Measurements from ENCODE around the gene PYGO2.

PYGO2 gene

DNA sequence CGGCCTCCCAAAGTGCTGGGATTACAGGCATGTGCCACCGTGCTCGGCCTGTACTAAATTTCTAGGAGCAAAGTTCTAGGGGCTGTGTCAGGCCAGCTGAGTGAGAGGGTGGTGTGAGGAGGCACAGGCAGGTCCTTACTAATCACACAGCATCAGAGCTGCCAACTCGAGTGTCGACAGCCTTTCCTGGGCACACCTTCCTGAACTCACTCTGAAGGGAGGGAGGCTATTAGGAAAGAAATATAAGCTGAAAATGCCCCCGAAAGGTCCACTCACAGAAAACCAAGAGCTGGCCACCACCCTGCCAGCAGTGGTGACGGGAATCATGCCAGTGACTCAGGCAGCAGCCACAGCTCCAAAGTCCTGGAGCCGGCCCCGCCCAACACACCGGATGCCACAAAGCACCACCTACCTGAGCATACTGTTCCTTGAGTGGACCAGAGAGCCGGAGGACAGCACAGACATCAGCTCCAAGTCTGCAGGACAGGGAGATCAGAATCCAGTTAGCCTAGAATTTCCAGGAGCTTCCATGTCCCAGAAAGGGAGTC is 29.6 kb downstream of the PYGO2 start:
- Histone ChIP-seq H3K4me1 (ENCODE audit: control insufficient read depth in 1 of 2, insufficient read depth in 1 of 2, low read depth in 1 of 2, low read length in 1 of 2) (peaks cover 7 to 10% of the 10 kb centered on the region in 2 experiments), H3K27me3 (no peaks in the 10 kb centered on the region), H3K36me3 (no peaks in the 10 kb centered on the region), H3K4me3 (ENCODE audit: low read depth in 1 of 2, low read length in 1 of 2) (no peak overlapping the region), H3K9me3 (no peaks in the 10 kb centered on the region), H3K27ac (no peak overlapping the region)
- TF ChIP-seq, protein P1, sequence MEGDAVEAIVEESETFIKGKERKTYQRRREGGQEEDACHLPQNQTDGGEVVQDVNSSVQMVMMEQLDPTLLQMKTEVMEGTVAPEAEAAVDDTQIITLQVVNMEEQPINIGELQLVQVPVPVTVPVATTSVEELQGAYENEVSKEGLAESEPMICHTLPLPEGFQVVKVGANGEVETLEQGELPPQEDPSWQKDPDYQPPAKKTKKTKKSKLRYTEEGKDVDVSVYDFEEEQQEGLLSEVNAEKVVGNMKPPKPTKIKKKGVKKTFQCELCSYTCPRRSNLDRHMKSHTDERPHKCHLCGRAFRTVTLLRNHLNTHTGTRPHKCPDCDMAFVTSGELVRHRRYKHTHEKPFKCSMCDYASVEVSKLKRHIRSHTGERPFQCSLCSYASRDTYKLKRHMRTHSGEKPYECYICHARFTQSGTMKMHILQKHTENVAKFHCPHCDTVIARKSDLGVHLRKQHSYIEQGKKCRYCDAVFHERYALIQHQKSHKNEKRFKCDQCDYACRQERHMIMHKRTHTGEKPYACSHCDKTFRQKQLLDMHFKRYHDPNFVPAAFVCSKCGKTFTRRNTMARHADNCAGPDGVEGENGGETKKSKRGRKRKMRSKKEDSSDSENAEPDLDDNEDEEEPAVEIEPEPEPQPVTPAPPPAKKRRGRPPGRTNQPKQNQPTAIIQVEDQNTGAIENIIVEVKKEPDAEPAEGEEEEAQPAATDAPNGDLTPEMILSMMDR (IDR thresholded peaks at IDR 0.05), result no peak

DNA sequence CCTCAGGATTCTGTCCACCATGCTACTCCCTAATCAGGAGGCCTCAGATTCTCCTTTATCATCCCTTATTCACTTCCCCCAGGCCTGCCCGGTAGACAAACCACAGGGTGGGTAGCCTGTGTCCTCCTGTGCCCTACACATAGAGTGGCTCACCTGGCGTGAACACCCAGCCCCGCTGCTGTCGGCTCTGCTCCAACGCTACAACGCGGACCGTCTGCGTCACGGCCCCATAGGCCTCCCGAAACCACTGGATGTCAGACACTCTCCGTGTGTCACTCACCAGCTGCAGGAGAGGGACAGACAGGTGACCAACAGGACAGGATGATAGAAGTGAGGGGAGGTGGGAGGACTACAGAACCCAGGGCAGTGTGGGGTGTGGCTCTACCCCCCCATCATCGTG is 35.4 kb downstream of the PYGO2 start:
- no peak overlapping the region for H3K4me3 ChIP-seq (ENCODE audit: low read depth in 1 of 2, low read length in 1 of 2)
- peak overlapping the region; percentile 59 for H3K27ac ChIP-seq
- TF ChIP-seq, protein P1 (IDR thresholded peaks at IDR 0.05), result no peak
- H3K9me3 ChIP-seq, result no peaks in the 10 kb centered on the region
- peaks cover 15 to 21% of the 10 kb centered on the region in 2 experiments for H3K4me1 ChIP-seq (ENCODE audit: control insufficient read depth in 1 of 2, insufficient read depth in 1 of 2, low read depth in 1 of 2, low read length in 1 of 2)
- H3K36me3 ChIP-seq, result no peaks in the 10 kb centered on the region
- no peaks in the 10 kb centered on the region for H3K27me3 ChIP-seq

DNA sequence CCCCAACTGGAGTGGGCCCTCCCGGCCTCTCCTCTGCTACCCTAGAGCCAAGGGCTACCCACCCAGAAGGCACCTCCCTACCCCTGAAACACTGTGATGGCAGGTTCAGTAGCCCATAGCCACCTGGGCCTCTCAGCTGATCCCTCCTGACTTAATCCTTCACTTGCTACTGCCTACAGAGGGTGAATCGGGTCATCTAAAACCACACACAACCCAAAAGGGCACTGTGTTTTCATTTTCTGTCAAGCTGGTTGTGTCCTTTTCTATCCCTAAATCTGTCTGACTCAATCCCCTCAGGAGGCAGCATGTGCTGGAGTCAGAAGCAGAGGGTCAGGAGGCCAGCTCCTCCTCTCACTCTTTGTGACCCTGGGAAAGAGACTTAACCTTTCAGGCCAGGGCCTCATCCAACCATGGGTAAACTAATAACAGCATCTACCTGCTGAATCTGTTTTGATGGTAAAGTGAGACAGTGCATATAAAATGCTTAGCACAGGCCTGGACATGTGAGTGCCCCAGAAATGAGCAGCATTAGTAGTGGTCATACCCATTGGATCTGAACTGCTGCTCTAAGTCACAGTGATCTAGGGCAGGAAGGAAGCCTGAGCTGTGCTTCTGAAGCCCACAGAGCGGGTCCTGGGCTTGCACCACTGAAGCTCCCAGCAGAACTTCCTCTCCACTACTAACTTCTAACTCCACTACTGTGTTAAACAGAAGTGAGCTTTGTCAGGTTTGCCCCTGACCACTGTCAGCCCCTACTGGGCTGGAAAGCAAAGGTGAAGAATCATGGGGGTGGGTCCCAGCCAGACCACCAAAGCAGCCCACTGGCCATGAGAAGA is 36.0 kb downstream of the PYGO2 start:
- no peaks in the 10 kb centered on the region for H3K36me3 ChIP-seq
- peaks cover 15 to 21% of the 10 kb centered on the region in 2 experiments for H3K4me1 ChIP-seq (ENCODE audit: control insufficient read depth in 1 of 2, insufficient read depth in 1 of 2, low read depth in 1 of 2, low read length in 1 of 2)
- no peaks in the 10 kb centered on the region for H3K9me3 ChIP-seq
- no peaks in the 10 kb centered on the region for H3K27me3 ChIP-seq
- H3K27ac ChIP-seq, result peak overlapping the region; percentile 59
- no peak overlapping the region for H3K4me3 ChIP-seq (ENCODE audit: low read depth in 1 of 2, low read length in 1 of 2)
- TF ChIP-seq, protein P1 (IDR thresholded peaks at IDR 0.05), result no peak

DNA sequence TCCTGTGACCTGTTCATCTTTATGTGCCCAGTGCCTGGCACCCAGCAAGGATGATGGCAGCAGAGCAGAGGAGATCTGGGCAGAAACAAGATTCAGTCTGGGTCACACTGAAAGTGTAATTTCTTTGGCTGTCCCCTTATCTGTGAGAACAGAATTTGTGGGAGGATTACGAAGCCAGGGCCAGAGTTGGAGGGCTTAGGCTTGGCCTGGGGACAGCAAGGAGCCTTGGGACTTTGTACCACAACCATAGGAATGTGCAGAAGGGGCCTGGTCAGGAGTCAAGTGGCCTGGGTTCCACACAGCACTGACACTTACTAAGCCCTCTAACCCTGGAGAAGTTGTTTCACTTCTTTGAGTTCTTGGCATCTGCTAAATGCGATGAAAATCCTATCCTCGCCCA is 37.9 kb downstream of the PYGO2 start:
- Histone ChIP-seq H3K27me3 (no peaks in the 10 kb centered on the region), H3K4me1 (ENCODE audit: control insufficient read depth in 1 of 2, insufficient read depth in 1 of 2, low read depth in 1 of 2, low read length in 1 of 2) (peaks cover 15 to 21% of the 10 kb centered on the region in 2 experiments), H3K36me3 (no peaks in the 10 kb centered on the region), H3K4me3 (ENCODE audit: low read depth in 1 of 2, low read length in 1 of 2) (no peak overlapping the region), H3K27ac (no peak overlapping the region), H3K9me3 (no peaks in the 10 kb centered on the region)
- TF ChIP-seq, protein P1 (IDR thresholded peaks at IDR 0.05), result no peak

DNA sequence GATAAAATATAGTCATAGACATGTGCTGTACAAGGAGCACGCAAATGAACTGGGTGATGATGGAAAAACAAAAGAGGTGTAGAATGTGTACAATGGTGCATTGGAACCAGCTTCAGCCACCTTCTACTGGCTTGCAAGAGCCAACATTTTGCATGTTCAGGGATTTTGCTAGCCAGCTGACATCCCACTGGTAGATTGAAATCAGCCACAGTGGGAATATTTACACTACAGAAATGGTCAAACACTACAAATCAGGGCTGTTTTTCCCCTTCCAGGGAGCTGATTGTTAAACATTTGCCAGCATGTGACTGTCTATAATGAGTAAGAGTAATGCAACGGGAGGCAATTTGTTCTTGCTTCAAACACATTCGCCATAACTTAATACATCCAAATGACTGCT is 48.3 kb downstream of the PYGO2 start:
- Histone ChIP-seq H3K27ac (no peak overlapping the region), H3K4me3 (ENCODE audit: low read depth in 1 of 2, low read length in 1 of 2) (no peak overlapping the region), H3K9me3 (no peaks in the 10 kb centered on the region), H3K36me3 (no peaks in the 10 kb centered on the region), H3K4me1 (ENCODE audit: control insufficient read depth in 1 of 2, insufficient read depth in 1 of 2, low read depth in 1 of 2, low read length in 1 of 2) (no peaks in the 10 kb centered on the region), H3K27me3 (no peaks in the 10 kb centered on the region)
- TF ChIP-seq, protein P1 (IDR thresholded peaks at IDR 0.05), result no peak
